Testis (tissue), 2 donors: Measurements from ENCODE around the gene POGK.

Experiments used
- CTCF ChIP-seq, 3 experiments: fragments of 450-650 bp in 2 of 3; fragments of 200-600 bp in 1 of 3; sonication (generic) in 1 of 3; IDR thresholded peaks; one replicate each; pipeline ENCODE4 v1.5.1; 2016 to 2019; ENCODE audit warnings: antibody characterized with exemption in 3 of 3, mild to moderate bottlenecking in 2 of 3, moderate library complexity in 1 of 3
- POLR2A ChIP-seq: fragments of 450-650 bp; IDR thresholded peaks from one replicate; pipeline ENCODE4 v1.6.1; 2017; ENCODE audit warnings: antibody characterized with exemption, mild to moderate bottlenecking, moderate library complexity

GRCh38 chr1:166868639-166869038 is 29.4 kb downstream of the POGK start:
- TF ChIP-seq CTCF (IDR thresholded peaks at IDR 0.05) (no peak), POLR2A (no peak)
